HEK293 (cell line): Measurements from ENCODE around the gene TMF1.

Experiments
- CTCF ChIA-PET: fragments of 350-600 bp; formaldehyde crosslinking; extraction: SDS; loops from one replicate; lab custom pipeline; 2021; ENCODE audit warnings: antibody characterized with exemption; lab: Yijun Ruan, JAX
- POLR2A ChIA-PET: fragments of 300-600 bp; formaldehyde crosslinking; extraction: SDS; loops from one replicate; lab custom pipeline; 2020; ENCODE audit warnings: antibody characterized with exemption, inconsistent platforms; lab: Yijun Ruan, JAX
- H3K27ac ChIP-seq: fragments of 200-500 bp; sonication (Bioruptor generic); 2 replicates; pipeline ENCODE4 v1.5.1; 2014; ENCODE audit warnings: low read depth, low read length, control low read depth, inconsistent platforms; ENCODE audit errors: extremely low read depth
- H3K36me3 ChIP-seq, 2 experiments: fragments of 200-500 bp in 1 of 2; sonication (Bioruptor generic) in 1 of 2; 1 replicate in 1 of 2; 2 replicates in 1 of 2; pipeline ENCODE4 v1.5.1; 2014 to 2017; ENCODE audit warnings: inconsistent platforms in 2 of 2, low read length in 2 of 2; ENCODE audit not compliant: control insufficient read depth in 2 of 2, insufficient read depth in 1 of 2
- H3K4me1 ChIP-seq: fragments of 200-500 bp; sonication (Bioruptor generic); 2 replicates; pipeline ENCODE4 v1.5.1; 2014; ENCODE audit warnings: mild to moderate bottlenecking, low read length, inconsistent platforms; ENCODE audit not compliant: control insufficient read depth, insufficient read depth
- H3K4me3 ChIP-seq: 2 replicates; pipeline ENCODE4 v1.5.1; 2011; ENCODE audit warnings: low read depth, mild to moderate bottlenecking, control low read depth, low read length, moderate library complexity
- H3K9me3 ChIP-seq: fragments of 200-500 bp; sonication (Bioruptor generic); 2 replicates; pipeline ENCODE4 v1.5.1; 2014; ENCODE audit warnings: low read depth, low read length, inconsistent platforms; ENCODE audit not compliant: control insufficient read depth, insufficient read depth
- GLI2 ChIP-seq: fragments of 450-650 bp; formaldehyde crosslinking; IDR thresholded peaks from 2 replicates; pipeline ENCODE4; 2017; ENCODE audit warnings: missing biosample characterization, missing genetic modification characterization, low read depth, borderline replicate concordance
- SETDB1 ChIP-seq: IDR thresholded peaks from one replicate; pipeline ENCODE4 v1.6.1; 2017; ENCODE audit warnings: mild to moderate bottlenecking, low read length, moderate library complexity, mixed read lengths; ENCODE audit not compliant: insufficient read length
- SP3 ChIP-seq: fragments of 450-650 bp; formaldehyde crosslinking; IDR thresholded peaks from 2 replicates; pipeline ENCODE4 v1.5.1; 2016; ENCODE audit warnings: missing biosample characterization, missing genetic modification characterization
- YY2 ChIP-seq: fragments of 450-650 bp; formaldehyde crosslinking; IDR thresholded peaks from 2 replicates; pipeline ENCODE4 v1.5.1; 2016; ENCODE audit warnings: missing biosample characterization, missing genetic modification characterization
- ZEB2 ChIP-seq: fragments of 450-650 bp; formaldehyde crosslinking; IDR thresholded peaks from 2 replicates; pipeline ENCODE4 v1.5.1; 2016; ENCODE audit warnings: missing biosample characterization, missing genetic modification characterization
- ZNF140 ChIP-seq: fragments of 450-650 bp; formaldehyde crosslinking; IDR thresholded peaks from 2 replicates; pipeline ENCODE4 v1.5.1; 2016; ENCODE audit warnings: missing biosample characterization, missing genetic modification characterization
- ZNF155 ChIP-seq: fragments of 450-650 bp; formaldehyde crosslinking; IDR thresholded peaks from 2 replicates; pipeline ENCODE4 v1.5.1; 2016; ENCODE audit warnings: missing biosample characterization, missing genetic modification characterization
- ZNF274 ChIP-seq, 2 experiments: fragments of 200-500 bp in 1 of 2; fragments of 450-650 bp in 1 of 2; sonication (Bioruptor generic) in 1 of 2; formaldehyde crosslinking in 1 of 2; IDR thresholded peaks; 2 replicates each; pipeline versions ENCODE4 v1.5.1 to v1.6.1; 2014 to 2016; ENCODE audit warnings: borderline replicate concordance in 1 of 2, inconsistent platforms in 1 of 2, low read length in 1 of 2, missing biosample characterization in 1 of 2, missing genetic modification characterization in 1 of 2
- ZNF280C ChIP-seq: fragments of 450-650 bp; formaldehyde crosslinking; IDR thresholded peaks from 2 replicates; pipeline ENCODE4 v1.5.1; 2016; ENCODE audit warnings: missing biosample characterization, missing genetic modification characterization
- ZNF350 ChIP-seq: fragments of 450-650 bp; formaldehyde crosslinking; IDR thresholded peaks from 2 replicates; pipeline ENCODE4 v1.5.0; 2017; ENCODE audit warnings: missing biosample characterization, mild to moderate bottlenecking, missing genetic modification characterization
- ZNF433 ChIP-seq: fragments of 450-650 bp; formaldehyde crosslinking; IDR thresholded peaks from 2 replicates; pipeline ENCODE4 v1.5.1; 2016; ENCODE audit warnings: missing biosample characterization, missing genetic modification characterization, low read depth
- ZNF449 ChIP-seq: fragments of 450-650 bp; formaldehyde crosslinking; IDR thresholded peaks from 2 replicates; pipeline ENCODE4 v1.5.1; 2017; ENCODE audit warnings: missing biosample characterization, mild to moderate bottlenecking, missing genetic modification characterization, moderate library complexity
- ZNF501 ChIP-seq: fragments of 450-650 bp; formaldehyde crosslinking; IDR thresholded peaks from 2 replicates; pipeline ENCODE4 v1.5.1; 2016; ENCODE audit warnings: missing biosample characterization, missing genetic modification characterization
- ZNF521 ChIP-seq: fragments of 450-650 bp; formaldehyde crosslinking; IDR thresholded peaks from 2 replicates; pipeline ENCODE4 v1.5.1; 2017; ENCODE audit warnings: missing biosample characterization, mild to moderate bottlenecking, missing genetic modification characterization
- ZNF548 ChIP-seq: fragments of 450-650 bp; formaldehyde crosslinking; IDR thresholded peaks from 2 replicates; pipeline ENCODE4 v1.5.1; 2016; ENCODE audit warnings: missing biosample characterization, missing genetic modification characterization
- ZNF76 ChIP-seq: fragments of 450-650 bp; formaldehyde crosslinking; IDR thresholded peaks from 2 replicates; pipeline ENCODE4; 2016; ENCODE audit warnings: low read depth, missing biosample characterization, missing genetic modification characterization, borderline replicate concordance
- ZNF785 ChIP-seq: fragments of 450-650 bp; formaldehyde crosslinking; IDR thresholded peaks from 2 replicates; pipeline ENCODE4 v1.5.1; 2016; ENCODE audit warnings: missing biosample characterization, missing genetic modification characterization
- ZSCAN18 ChIP-seq: fragments of 450-650 bp; formaldehyde crosslinking; IDR thresholded peaks from 2 replicates; pipeline ENCODE4 v1.5.1; 2016; ENCODE audit warnings: missing biosample characterization, missing genetic modification characterization
- TF ChIP-seq, protein P1 (sequence below): fragments of 450-650 bp; formaldehyde crosslinking; IDR thresholded peaks from 2 replicates; pipeline ENCODE4 v1.5.1; 2016; ENCODE audit warnings: missing biosample characterization, missing genetic modification characterization
- TF ChIP-seq, protein P2 (sequence below): fragments of 450-650 bp; formaldehyde crosslinking; IDR thresholded peaks from 2 replicates; pipeline ENCODE4; 2016; ENCODE audit warnings: missing biosample characterization, missing genetic modification characterization
- TF ChIP-seq, protein P3 (sequence below): fragments of 450-650 bp; formaldehyde crosslinking; IDR thresholded peaks from 2 replicates; pipeline ENCODE4 v1.5.1; 2016; ENCODE audit warnings: missing biosample characterization, missing genetic modification characterization

TMF1 gene

GRCh38 chr3:69032142-69032541, 20.0 kb downstream of the TMF1 start:
- H3K36me3 ChIP-seq: peaks cover 14 to 79% of the 10 kb centered on the region in 2 experiments
- TF ChIP-seq ZNF433 (tag by site-specific recombination) (no peak), ZNF521 (tag by site-specific recombination) (no peak), ZEB2 (tag by site-specific recombination) (no peak), ZNF140 (tag by site-specific recombination) (no peak), ZNF548 (tag by site-specific recombination) (no peak), SP3 (tag by site-specific recombination) (no peak), ZNF350 (no peak), GLI2 (tag by site-specific recombination) (no peak), ZSCAN18 (tag by site-specific recombination) (no peak), ZNF274 (IDR thresholded peaks at IDR 0.05; ENCODE audit: low read length) (no peak), ZNF274 (tag by site-specific recombination; IDR thresholded peaks at IDR 0.05; ENCODE audit: borderline replicate concordance) (no peak), ZNF76 (tag by site-specific recombination) (no peak), YY2 (no peak), ZNF449 (no peak), ZNF155 (tag by site-specific recombination) (no peak)
- TF ChIP-seq, protein P1, sequence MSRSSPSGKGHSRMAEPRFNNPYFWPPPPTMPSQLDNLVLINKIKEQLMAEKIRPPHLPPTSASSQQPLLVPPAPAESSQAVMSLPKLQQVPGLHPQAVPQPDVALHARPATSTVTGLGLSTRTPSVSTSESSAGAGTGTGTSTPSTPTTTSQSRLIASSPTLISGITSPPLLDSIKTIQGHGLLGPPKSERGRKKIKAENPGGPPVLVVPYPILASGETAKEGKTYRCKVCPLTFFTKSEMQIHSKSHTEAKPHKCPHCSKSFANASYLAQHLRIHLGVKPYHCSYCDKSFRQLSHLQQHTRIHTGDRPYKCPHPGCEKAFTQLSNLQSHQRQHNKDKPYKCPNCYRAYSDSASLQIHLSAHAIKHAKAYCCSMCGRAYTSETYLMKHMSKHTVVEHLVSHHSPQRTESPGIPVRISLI (tag by site-specific recombination): no peak
- TF ChIP-seq, protein P2, sequence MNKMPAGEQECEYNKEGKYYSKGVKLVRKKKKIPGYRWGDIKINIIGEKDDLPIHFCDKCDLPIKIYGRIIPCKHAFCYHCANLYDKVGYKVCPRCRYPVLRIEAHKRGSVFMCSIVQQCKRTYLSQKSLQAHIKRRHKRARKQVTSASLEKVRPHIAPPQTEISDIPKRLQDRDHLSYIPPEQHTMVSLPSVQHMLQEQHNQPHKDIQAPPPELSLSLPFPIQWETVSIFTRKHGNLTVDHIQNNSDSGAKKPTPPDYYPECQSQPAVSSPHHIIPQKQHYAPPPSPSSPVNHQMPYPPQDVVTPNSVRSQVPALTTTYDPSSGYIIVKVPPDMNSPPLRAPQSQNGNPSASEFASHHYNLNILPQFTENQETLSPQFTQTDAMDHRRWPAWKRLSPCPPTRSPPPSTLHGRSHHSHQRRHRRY (tag by site-specific recombination): no peak
- TF ChIP-seq, protein P3, sequence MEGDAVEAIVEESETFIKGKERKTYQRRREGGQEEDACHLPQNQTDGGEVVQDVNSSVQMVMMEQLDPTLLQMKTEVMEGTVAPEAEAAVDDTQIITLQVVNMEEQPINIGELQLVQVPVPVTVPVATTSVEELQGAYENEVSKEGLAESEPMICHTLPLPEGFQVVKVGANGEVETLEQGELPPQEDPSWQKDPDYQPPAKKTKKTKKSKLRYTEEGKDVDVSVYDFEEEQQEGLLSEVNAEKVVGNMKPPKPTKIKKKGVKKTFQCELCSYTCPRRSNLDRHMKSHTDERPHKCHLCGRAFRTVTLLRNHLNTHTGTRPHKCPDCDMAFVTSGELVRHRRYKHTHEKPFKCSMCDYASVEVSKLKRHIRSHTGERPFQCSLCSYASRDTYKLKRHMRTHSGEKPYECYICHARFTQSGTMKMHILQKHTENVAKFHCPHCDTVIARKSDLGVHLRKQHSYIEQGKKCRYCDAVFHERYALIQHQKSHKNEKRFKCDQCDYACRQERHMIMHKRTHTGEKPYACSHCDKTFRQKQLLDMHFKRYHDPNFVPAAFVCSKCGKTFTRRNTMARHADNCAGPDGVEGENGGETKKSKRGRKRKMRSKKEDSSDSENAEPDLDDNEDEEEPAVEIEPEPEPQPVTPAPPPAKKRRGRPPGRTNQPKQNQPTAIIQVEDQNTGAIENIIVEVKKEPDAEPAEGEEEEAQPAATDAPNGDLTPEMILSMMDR (tag by site-specific recombination): no peak
- TF ChIP-seq, all 188 proteins: peak for 0
- Histone ChIP-seq H3K4me1 (no peaks in the 10 kb centered on the region), H3K9me3 (no peaks in the 10 kb centered on the region), H3K27ac (no peak overlapping the region), H3K4me3 (no peak overlapping the region)
- ChIA-PET POLR2A (no interaction called here), CTCF (no interaction called here)

DNA sequence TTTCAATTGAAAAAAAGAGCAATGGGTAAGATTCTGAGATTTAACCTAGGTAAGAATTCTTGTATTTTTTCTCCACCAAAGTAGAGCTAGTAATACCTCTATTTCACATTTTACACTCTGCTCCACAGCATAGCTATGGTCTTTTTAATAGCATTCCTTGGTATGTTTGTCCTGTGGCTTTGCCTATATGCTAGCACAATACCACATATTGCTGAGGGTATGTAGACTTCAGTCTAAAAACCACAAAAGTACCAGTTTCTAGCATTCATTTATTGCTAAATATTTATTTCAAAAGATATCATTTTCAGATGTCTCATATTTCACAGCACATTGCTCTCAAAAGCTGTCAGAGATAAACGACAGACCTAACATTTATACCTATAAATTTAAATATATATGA, 20.5 kb downstream of the TMF1 start:
- Histone ChIP-seq H3K4me1 (no peaks in the 10 kb centered on the region), H3K4me3 (no peak overlapping the region), H3K27ac (no peak overlapping the region), H3K9me3 (no peaks in the 10 kb centered on the region), H3K36me3 (peaks cover 19 to 78% of the 10 kb centered on the region in 2 experiments)
- TF ChIP-seq ZNF785 (tag by site-specific recombination) (no peak), SETDB1 (no peak), ZNF501 (tag by site-specific recombination) (no peak), ZNF280C (tag by site-specific recombination) (no peak)
- CTCF ChIA-PET: interaction anchor here (0.6 kb wide), 1 partner anchor 161 kb away, joined by 3 read pairs; no protein-coding TSS in a partner anchor
- POLR2A ChIA-PET: no interaction called here
